HG02588 (cell line): ENCODE results near the gene TMCO4.

Experiments
- ATAC-seq: cut with Tn5 transposase; IDR thresholded peaks from one replicate; pipeline ENCODE4 v1.9.1; 2021; ENCODE audit warnings: mild to moderate bottlenecking, moderate library complexity; ENCODE audit not compliant: unreplicated experiment

The TMCO4 gene

GRCh38 chr1:19723874-19724273 is 75.8 kb downstream of the TMCO4 start:
- ATAC-seq, result no peak

GRCh38 chr1:19720973-19721372 is 78.7 kb downstream of the TMCO4 start:
- ATAC-seq, result no peak

GRCh38 chr1:19720174-19720573 is 79.5 kb downstream of the TMCO4 start:
- no peak for ATAC-seq

GRCh38 chr1:19717467-19717866 is 82.2 kb downstream of the TMCO4 start:
- no peak for ATAC-seq

GRCh38 chr1:19715334-19716203 is 84.1 kb downstream of the TMCO4 start:
- ATAC-seq, result no peak

GRCh38 chr1:19712928-19713327 is 86.8 kb downstream of the TMCO4 start:
- no peak for ATAC-seq

- no peak for ATAC-seq
Measured at GRCh38 chr1:19710825-19711611, 88.7 kb downstream of the TMCO4 start.

GRCh38 chr1:19709260-19709793 is 90.4 kb downstream of the TMCO4 start:
- no peak for ATAC-seq

GRCh38 chr1:19708567-19709110 is 91.1 kb downstream of the TMCO4 start:
- ATAC-seq, result no peak

- ATAC-seq, result no peak
Measured at GRCh38 chr1:19706136-19706535, 93.6 kb downstream of the TMCO4 start.

- no peak for ATAC-seq
Measured at GRCh38 chr1:19705464-19705863, 94.3 kb downstream of the TMCO4 start.

GRCh38 chr1:19704247-19705113 is 95.2 kb downstream of the TMCO4 start:
- ATAC-seq, result no peak

GRCh38 chr1:19703280-19703679 is 96.4 kb downstream of the TMCO4 start:
- no peak for ATAC-seq

GRCh38 chr1:19700079-19700777 is 99.5 kb downstream of the TMCO4 start:
- no peak for ATAC-seq

GRCh38 chr1:19698181-19698580 is 101.5 kb downstream of the TMCO4 start:
- no peak for ATAC-seq

GRCh38 chr1:19696820-19697219 is 102.9 kb downstream of the TMCO4 start:
- ATAC-seq, result no peak

GRCh38 chr1:19695772-19696171 is 103.9 kb downstream of the TMCO4 start:
- no peak for ATAC-seq

- no peak for ATAC-seq
Measured at GRCh38 chr1:19694298-19694697, 105.4 kb downstream of the TMCO4 start.

GRCh38 chr1:19690342-19690741 is 109.4 kb downstream of the TMCO4 start:
- no peak for ATAC-seq

GRCh38 chr1:19689856-19690255 is 109.9 kb downstream of the TMCO4 start:
- no peak for ATAC-seq
